Measurements from ENCODE around the gene RMDN3.

RMDN3 gene

GRCh38 chr15:40693904-40694687 lies 61.0 kb downstream of the RMDN3 start:
- no peak for DNase-seq (ENCODE audit: low read depth)

- DNase-seq (ENCODE audit: low read depth), result no peak
Measured at GRCh38 chr15:40691737-40692136, 63.3 kb downstream of the RMDN3 start.

GRCh38 chr15:40688932-40689799 lies 65.9 kb downstream of the RMDN3 start:
- no peak for DNase-seq (ENCODE audit: low read depth)

Data from fibroblast of the conjunctiva (primary cell).